NCI-H82 treated with DMSO at 0.1 percent for 48 hours (cell line): ENCODE results near the gene PIF1.

Experiments
- DNase-seq: peaks from one replicate; lab custom pipeline; 2025; ENCODE audit not compliant: unreplicated experiment; lab: John Stamatoyannopoulos, UW

The PIF1 gene, protein sequence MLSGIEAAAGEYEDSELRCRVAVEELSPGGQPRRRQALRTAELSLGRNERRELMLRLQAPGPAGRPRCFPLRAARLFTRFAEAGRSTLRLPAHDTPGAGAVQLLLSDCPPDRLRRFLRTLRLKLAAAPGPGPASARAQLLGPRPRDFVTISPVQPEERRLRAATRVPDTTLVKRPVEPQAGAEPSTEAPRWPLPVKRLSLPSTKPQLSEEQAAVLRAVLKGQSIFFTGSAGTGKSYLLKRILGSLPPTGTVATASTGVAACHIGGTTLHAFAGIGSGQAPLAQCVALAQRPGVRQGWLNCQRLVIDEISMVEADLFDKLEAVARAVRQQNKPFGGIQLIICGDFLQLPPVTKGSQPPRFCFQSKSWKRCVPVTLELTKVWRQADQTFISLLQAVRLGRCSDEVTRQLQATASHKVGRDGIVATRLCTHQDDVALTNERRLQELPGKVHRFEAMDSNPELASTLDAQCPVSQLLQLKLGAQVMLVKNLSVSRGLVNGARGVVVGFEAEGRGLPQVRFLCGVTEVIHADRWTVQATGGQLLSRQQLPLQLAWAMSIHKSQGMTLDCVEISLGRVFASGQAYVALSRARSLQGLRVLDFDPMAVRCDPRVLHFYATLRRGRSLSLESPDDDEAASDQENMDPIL

DNA sequence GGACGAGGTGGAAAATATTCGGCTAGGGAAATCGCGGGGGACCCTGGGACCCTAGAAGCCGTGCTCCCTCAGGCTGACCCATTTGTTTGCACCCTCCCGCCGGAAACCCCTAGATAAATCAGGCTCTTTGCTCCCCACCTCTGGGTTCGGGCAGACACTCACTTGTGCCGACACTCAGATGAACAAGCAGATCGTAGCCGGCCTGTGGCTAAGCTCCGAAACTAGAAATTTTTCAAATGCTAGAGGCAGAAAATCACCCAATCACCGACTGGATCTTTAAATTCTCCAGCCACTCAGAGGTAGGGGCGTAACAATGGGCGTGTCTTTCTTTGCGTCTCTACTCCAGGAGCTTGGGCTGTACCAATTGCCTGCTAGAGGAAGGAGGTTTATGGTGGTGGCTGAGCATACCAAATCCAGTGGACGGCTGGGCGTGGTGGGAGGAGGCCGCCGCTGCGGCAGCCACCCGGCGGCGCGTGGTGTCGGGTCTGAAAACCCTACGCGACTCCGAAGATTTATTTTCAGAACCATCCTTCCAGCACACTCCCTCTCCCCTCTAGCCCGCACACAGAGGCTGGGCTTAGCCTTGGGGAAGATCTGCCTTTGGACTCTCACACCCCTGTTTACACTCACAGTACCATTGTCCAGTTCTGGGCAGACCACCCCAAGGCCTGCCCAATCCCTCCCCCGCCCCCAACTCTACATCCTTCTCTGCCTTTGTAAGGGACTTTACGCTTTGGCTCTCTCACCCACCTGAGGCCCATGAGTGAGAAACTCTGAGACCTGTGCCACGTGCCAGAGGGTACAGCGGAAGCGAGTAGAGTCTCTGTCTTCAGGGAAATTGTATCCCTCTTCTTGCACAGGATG is at the start of gene PIF1:
TSS of gene PIF1 (minus strand) at position 217 of the 864 bp plus-strand sequence. CDS start 1,312 bp downstream, outside the sequence.
- DNase-seq = peak; percentile 99

DNA sequence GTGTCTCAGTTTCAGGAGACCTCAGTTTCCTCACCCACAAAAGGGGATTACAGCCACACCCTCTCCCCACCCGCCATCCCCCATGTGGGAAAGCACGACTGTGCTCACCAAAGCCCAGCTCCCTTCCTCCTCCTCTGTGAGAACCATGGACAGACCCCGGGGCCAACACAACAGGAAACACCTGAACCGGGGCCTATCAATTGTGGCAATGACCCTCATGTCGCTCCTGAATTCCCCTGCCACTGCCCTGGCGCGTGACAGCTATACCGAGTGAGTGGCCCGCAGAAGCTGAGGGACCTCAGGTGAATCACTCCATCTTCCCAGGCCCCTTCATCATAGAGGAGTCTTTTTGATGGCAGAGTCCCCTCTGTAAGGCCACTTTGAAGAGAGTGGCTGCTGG is 44.9 kb upstream of the PIF1 start:
- no peak for DNase-seq

DNA sequence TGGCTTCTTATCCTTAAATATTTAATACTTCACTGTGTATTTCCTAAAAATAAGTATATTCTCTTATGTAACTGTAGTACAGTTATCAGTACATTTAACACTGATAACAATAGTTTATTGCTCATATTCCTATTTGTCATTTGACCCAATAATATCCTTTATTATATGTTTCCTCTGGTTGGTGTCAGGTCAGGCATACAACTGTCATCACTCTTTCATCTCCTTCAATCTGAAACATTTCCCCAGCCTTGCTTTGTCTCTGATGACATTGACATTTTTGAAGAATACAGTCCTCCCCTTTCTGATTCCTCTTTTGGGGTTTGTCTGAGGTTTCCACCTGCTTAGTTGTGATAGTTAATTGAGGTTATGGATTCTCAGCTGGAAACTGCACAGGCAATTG is 44.1 kb upstream of the PIF1 start:
- no peak for DNase-seq

DNA sequence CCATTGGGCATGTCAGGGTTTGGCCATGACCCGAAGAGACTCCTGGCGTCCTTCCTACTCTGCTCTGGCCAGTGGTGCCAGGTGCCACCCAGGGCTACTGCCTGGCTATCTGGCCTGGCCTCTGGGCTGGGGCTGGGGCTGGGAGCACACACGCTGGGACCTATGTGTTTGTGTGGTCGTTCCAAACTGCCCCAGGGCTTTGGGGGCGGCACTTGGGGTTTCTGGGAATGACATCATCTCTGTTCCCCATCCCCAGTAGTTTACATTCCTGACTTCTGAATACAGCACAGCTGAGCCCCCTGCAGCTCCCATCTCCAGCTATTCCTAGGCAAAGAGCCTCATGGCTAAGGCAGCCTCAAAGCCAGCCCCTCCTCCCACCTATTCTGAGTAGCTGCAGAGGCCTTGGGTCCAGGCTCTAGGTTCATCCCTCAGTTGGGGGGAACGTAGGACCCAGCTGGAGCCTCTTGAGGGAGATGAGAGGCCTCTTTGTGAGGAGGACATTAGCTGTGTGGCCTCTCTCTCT is 40.6 kb upstream of the PIF1 start:
- no peak for DNase-seq

DNA sequence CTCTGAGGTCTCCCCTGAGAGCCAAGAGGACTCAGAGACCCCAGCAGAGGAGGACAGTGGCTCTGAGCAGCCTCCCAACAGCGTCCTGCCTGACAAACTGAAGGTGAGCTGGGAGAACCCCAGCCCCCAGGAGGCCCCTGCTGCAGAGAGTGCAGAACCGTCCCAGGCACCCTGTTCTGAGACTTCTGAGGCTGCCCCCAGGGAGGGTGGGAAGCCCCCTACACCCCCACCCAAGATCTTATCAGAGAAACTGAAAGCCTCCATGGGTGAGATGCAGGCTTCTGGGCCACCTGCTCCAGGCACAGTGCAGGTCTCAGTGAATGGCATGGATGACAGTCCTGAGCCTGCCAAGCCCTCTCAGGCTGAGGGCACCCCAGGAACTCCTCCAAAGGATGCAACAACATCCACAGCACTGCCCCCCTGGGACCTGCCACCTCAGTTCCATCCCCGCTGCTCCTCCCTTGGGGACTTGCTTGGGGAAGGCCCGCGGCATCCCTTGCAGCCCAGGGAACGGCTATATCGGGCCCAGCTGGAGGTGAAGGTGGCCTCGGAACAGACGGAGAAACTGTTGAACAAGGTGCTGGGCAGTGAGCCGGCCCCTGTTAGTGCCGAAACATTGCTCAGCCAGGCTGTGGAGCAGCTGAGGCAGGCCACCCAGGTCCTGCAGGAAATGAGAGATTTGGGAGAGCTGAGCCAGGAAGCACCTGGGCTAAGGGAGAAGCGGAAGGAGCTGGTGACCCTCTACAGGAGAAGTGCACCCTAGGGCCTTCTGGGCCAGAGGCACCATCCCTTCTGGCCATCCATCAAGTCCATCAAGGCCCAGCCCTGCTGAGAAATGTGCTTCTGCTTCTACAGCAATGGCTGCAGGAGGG is 39.9 kb upstream of the PIF1 start:
- no peak for DNase-seq

DNA sequence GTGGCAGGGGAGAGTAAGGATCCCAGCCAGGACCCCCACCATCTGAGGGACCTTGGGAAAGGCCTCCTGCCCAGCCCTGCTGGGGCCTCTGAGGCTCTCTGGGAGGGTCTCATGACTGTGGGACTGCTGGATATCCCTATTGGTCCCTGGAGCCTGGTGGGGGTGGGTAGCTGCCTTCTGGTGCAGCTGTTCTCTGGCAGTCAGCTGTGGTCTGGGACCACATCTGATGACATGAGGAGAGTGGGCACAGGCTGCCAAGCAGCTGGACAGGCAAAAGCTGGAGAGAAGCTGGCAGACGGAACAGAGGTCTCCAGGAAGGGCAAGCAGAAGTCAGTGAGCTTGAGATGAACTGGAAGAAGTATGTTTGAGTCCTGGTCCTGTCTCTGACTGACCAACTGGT is 38.6 kb upstream of the PIF1 start:
- no peak for DNase-seq

DNA sequence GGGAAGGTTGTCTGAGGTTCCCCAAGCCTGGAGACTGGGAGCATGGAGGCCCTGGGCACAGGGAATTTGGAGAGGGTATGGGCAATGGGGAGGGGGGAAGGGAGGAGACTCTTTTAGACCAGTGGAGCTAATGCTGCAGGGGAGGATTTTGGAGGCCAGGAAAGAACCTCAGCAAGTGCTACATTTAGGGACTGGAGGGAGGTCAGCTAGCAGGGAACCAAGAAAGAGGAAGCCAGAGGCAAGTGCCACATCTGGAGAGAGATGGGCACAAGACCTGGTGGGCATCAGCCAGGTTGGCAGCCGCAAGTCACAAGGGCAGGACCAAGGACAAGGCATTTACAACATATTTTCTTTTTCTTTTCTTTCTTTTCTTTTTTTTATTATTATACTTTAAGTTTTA is 37.0 kb upstream of the PIF1 start:
- DNase-seq = no peak

DNA sequence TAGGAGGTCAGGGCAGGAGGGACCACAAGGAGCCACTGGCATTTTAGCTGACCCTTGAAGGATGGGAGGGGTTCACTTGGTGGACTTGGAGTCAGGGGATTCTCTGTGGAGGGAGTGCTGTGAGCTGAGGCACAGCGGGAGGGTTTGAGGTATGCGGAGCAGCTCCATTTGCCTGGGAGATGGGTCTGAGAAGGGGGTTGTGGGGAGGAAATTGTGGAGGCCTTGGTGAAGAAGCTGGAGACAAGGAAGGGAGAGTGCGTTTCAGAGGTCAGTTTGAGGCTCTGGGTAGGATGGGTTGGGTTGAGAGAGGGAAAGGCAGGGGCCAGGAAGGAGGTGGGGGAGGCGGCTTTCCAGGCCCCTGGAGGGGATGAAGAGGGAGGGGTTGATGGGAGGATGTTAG is 36.5 kb upstream of the PIF1 start:
- no peak for DNase-seq

DNA sequence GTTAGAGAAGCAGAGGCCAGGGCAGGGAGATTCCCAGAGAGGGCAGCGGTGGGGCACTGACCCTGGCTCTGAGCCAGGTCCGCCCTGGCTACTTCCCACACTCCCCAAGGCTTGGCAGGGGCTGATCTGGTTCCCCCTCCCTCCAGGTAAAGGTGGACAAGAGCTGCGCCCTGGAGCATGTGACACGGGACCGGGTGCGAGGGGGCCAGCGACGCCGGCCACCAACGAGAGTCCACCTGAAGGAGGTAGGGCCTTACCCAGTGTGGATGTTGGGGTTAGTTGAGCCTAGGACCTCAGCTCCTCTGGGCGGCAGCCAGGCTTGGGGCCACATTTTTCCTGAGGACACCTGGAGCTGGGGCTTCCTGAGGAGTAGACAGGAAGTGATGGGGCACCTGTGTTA is 35.9 kb upstream of the PIF1 start:
- DNase-seq = no peak

DNA sequence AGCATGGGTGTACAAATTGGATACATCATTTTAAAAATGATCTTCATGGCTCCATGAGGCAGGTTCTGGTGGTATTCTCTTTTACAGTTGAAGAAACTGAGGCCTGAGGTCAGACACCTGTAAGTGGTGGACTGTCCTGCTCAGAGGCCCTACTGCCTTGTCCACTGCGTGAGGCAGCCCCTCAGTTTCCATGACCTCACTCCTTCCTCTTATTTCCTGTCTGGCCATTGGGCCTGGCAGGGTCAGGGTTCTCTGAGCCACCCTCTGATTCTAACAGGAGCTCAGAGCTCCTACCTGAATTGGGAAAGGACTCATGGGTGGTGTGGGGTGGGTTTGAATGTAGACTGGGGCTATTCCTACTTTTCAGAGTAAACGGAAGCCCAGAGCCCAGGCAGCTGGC is 33.8 kb upstream of the PIF1 start:
- DNase-seq = no peak

DNA sequence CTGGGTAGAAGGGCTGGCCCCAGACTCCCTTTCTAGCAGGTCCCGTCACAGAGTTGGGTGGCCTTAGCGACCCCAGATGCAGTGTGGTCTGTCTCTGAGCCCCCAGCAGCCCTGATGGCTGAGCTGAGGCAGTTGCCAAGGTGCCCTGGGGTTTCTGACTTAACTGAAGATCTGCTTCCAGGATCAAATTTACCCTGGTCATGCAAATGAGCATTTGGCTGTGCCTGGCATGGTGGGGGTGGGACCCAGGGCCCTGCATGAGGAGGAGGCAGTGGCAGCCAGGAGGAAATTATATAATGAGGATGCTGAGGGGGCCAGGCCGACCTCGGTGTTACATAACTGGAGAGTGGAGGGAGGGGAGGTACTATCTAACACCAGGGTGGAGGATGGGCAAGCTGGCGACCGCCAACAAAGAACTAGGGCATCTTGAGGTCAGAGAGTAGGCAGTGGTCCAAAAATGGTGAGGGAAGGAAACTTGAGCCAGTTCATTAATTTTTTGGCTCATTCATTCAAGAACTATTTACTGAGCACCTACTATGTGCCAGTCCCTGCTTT is 32.7 kb upstream of the PIF1 start:
- DNase-seq = no peak

DNA sequence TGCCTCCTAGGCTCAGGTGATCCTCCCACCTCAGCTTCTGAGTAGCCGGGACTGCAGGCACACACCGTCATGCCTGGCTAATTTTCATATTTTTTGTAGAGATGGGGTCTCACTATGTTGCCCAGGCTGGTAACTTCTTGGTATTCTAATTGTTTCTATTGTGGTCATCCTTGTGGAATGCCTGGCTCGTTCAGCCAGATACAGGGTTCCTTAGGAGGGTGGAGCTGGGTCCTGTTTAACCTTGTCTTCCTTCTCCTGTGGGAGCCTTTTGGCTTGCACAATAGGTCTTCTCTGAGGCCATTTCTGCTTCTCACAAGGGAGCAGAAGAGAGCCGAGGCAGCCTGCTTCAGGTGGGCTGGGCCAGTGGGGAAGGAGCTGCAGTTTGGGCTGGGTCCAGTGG is 32.0 kb upstream of the PIF1 start:
- no peak for DNase-seq

DNA sequence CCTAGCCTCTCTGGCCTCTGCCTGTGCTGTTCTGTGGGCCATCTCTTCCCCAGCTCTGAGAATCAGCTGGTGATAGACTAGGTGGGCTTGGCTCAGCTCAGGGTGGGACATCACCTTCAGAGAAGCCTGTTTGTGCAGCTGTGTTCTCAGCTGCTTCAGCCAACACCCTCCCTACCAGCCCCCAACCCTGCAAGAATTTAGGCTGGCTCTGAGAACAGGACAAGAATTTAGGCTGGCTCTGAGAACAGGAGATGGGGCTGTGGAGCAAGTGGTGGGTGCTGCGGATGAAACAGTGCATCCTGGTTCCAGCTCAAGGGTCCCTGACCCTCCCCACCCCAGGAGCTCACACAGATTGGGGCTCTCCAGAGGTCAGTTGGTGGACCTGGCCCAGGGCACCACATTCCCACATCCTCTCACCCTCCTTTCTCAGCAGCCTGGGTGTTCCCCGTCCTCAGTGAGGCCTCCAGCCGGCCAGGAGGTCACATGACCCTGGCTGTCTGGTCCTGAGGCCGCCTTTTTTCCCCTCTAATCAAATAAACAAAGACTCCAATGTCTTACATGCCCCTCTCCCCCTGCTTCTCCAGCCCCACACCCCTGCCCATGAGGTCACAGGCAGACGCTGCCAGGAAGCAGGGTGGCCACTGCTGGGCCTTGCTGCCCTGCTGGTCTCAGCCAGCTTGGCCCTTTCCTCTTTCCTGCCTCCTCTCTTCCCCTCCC is 31.1 kb upstream of the PIF1 start:
- no peak for DNase-seq

DNA sequence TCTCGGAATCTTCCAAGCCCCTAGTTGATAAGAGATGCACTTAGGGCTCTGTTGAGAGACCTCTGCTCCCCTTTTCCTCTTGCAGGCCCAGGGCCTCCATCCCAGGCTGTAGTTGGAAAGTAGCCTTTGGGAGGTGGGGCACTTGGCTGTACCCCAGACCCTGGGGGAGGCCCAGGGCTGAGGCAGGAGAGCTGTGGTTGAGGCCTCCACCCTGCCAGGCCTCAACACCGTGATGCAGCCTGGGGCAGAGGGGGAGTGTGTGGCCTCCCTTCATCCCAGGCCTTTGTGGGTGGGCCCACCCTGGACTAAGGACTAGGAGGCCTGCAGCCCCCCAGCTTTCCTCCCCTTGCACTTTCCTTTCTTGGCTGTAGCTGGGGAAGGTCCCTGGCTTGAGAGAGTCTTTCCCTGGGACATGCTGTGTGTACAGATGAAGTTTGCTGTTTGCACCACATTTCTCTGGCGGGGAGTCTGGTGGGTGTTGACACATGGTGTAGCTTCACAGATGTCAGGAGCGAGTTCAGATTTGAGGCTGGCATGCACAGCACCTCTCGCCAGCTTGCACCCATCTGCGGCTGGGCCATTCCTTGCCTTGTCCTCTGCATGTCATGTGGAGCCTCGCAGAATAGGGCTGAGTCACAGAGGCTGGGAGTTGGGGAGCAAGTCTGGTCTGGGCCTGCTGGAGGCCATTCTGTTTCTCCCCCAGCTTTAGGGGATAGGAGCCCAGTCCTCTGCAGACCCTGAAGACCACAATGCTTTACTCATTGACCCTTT is 29.9 kb upstream of the PIF1 start:
- DNase-seq = no peak

DNA sequence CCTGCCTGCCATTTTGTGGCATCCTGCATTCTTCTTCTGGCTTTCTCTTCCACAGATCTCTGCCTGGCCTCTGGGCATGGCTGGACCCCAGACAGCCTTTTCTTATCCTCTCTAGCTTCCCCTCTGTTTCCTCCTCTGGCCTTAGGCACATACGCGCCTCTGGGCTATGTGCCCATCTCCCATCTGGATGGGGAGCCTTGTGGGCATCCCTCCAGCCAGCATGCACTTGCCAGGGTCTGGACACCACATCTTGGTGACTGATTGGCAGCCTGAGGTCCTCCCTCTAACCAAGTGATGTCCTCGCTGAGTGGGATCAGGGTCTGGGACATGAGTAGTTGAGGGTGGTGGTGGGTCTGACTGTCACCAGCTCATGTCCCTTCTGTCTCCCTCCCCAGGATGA is 29.1 kb upstream of the PIF1 start:
- no peak for DNase-seq

DNA sequence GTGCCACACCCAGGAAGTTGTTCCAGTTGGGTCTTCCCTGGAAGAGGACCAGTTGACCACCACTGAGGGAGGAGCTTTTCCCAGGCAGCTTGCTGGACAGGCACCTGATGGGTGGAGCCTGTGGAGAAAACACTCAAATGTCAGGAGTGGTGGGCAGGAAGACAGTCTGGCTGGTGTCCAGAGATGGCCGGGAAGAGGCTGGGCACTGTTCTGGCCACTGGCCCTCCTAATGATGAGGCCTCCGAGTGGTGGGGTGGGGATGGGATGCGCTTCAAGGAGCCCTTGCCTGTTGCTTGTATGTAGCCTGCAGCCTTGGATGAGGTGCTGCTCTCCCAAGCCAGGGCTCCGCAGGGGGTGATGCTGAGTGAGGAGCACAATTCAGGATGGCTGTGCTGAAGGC is 28.6 kb upstream of the PIF1 start:
- no peak for DNase-seq

DNA sequence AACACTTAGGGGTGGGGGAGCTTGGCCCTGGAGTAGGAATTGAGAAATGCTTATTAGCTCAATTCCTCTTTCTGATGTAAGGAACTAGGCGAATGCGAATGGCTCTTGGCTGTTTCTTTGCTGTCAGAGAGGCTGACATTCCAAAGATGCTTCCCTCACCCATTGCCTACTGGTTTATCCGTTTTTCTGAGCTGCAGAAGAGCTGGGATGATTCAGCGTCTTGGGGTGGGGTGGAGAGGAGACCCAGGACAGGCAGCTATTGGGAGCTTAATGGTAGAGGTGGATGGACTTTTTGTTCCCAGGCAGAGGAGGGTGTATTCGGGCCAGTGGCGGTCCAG is 26.0 kb upstream of the PIF1 start:
- no peak for DNase-seq

DNA sequence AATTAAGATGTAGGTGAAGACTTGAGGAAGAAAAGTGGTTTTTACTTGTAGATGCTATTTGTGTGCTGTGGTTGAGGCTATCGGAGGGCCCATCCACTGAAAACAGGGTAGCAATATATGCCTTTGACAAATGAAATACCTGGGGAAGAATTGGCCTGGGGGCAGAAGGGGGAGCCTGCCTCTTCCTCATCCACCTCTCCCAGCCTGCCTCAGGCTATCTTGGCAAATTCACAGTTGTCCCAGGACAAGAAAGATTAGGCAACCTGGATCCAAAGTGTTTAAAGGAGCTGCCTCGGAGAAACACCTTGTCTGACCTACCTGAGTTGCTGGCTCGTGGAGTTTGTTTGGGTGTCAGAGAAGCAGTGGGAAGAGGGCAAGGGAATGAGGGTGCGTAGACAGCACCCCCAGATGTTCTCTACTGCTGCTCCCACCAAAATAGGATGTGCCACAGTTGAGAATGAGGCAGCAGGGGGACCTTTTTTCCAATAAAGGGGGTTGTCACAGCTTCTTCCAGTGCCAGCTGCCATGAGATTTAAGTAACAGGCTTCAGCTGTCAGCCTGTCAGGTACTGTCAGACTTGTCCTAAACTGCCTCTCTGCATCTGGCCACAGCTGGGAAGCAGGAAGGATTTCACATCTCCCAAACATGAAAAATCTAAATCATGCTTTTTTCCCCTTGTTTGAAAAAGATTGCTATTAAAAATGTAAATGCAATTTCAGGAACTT is 25.5 kb upstream of the PIF1 start:
- DNase-seq = no peak
